ENCODE results near the gene ITCH. TPM values are rescaled to one million over a fixed set of nuclear protein-coding genes. Genes with fewer than 3 reads are reported as not detected.

Gene ITCH
- total RNA-seq, 4 donors from 2014 or later, result 50.3 to 67.6 (median 55.2) TPM

DNA sequence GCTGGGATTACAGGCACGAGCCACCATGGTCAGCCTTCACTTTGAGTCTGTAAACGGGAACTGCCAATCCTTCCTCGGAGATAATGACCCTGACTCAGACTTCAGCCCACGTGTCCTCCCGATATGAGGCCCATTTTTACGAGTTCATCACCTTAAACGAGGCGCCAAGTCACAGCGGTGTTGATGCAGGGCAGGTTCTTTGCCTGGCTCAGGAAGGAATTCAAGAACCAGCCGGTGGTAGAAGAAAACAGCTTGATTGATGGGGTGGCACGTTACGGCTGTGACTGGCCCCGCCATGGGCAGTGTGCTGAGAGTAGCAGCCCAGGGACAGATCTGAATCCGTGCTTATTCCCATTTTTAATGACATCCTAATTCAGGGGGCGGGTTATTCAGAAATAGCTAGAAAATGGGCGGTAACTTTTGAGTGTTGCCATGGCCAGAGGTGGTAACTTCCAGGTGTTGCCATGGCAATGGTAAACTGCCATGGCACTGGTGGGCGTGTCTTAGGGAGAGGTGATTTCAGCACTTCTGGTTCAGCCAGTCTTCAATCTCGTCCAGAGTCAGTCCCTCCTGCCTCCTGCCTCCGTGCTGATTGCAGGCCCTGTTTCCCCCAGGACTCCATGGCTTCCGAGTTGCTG, 186.3 kb downstream of the ITCH start:
- TF ChIP-seq, protein P1, sequence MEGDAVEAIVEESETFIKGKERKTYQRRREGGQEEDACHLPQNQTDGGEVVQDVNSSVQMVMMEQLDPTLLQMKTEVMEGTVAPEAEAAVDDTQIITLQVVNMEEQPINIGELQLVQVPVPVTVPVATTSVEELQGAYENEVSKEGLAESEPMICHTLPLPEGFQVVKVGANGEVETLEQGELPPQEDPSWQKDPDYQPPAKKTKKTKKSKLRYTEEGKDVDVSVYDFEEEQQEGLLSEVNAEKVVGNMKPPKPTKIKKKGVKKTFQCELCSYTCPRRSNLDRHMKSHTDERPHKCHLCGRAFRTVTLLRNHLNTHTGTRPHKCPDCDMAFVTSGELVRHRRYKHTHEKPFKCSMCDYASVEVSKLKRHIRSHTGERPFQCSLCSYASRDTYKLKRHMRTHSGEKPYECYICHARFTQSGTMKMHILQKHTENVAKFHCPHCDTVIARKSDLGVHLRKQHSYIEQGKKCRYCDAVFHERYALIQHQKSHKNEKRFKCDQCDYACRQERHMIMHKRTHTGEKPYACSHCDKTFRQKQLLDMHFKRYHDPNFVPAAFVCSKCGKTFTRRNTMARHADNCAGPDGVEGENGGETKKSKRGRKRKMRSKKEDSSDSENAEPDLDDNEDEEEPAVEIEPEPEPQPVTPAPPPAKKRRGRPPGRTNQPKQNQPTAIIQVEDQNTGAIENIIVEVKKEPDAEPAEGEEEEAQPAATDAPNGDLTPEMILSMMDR (IDR thresholded peaks at IDR 0.05), result no peak
- ATAC-seq (ENCODE audit: low FRiP score) (no peak), DNase-seq (ENCODE audit: low spot score) (no peak)

- TF ChIP-seq, protein P1 (IDR thresholded peaks at IDR 0.05), result no peak
- no peak for ATAC-seq (ENCODE audit: low FRiP score)
- DNase-seq (ENCODE audit: low spot score), result no peak
These were observed 186.8 kb downstream of the ITCH start for GRCh38 chr20:34549929-34550305.

- DNase-seq (ENCODE audit: low spot score), result no peak
- TF ChIP-seq, protein P1 (IDR thresholded peaks at IDR 0.05), result no peak
- ATAC-seq (ENCODE audit: low FRiP score), result no peak
These were observed 189.5 kb downstream of the ITCH start for GRCh38 chr20:34552569-34552968.

DNA sequence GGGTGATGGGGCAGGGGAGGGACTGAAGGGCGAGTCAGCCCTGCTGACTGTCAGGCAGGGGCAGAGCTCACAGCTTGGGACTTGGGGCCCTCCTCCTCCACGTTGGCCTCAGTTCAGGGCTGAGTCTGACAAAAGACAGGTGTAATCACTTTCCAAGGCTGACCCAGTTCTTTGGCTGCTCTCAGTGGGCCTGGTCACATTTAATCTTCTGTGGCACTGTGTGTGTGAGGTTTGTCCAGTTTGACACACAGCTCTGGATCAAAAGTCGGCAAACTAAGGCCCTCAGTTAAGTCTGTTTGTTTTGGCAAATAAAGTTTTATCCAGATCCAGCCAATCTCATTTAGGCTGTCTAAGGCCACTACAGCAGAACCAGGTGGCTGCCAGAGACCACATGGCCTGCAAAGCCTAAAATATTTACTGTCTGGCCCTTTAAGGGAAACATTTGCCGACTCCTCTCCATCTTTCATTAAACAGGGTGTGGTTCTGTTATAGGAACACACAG, 190.3 kb downstream of the ITCH start:
- ATAC-seq (ENCODE audit: low FRiP score), result no peak
- TF ChIP-seq, protein P1 (IDR thresholded peaks at IDR 0.05), result no peak
- no peak for DNase-seq (ENCODE audit: low spot score)

- TF ChIP-seq, protein P1 (IDR thresholded peaks at IDR 0.05), result no peak
- ATAC-seq (ENCODE audit: low FRiP score) (no peak), DNase-seq (ENCODE audit: low spot score) (no peak)
These were observed 194.9 kb downstream of the ITCH start for GRCh38 chr20:34557936-34558319.

- DNase-seq (ENCODE audit: low spot score) (peak; percentile 93), ATAC-seq (ENCODE audit: low FRiP score) (peak; percentile 96)
- TF ChIP-seq, protein P1 (IDR thresholded peaks at IDR 0.05), result no peak
These were observed 195.5 kb downstream of the ITCH start, which contains the start of gene MAP1LC3A for GRCh38 chr20:34558320-34559218. Gene MAP1LC3A, plus strand, starts transcription at chr20:34558718. Its CDS starts 151 bp downstream, at chr20:34558869.

All from omental fat pad (tissue), 4 donors.